Body of pancreas (tissue), 4 donors: ENCODE results near the gene TXN2.

Experiments
- CTCF ChIP-seq, 7 experiments: fragments of 450-650 bp in 4 of 7; fragments of 200-600 bp in 3 of 7; sonication (generic) in 3 of 7; IDR thresholded peaks; one replicate each; pipeline ENCODE4 v1.5.1; 2016 to 2019; ENCODE audit warnings: antibody characterized with exemption in 7 of 7
- POLR2A ChIP-seq, 3 donors: fragments of 450-650 bp; IDR thresholded peaks; one replicate each; pipeline ENCODE4 v1.6.1; 2016; ENCODE audit warnings: antibody characterized with exemption in 3 of 3, mild to moderate bottlenecking in 2 of 3

GRCh38 chr22:36453855-36454378 is 27.5 kb downstream of the TXN2 start:
- TF ChIP-seq CTCF (IDR thresholded peaks at IDR 0.05) (no peak), POLR2A (IDR thresholded peaks at IDR 0.05) (no peak)
